ENCODE data around the gene PRPF40A. TPM values are rescaled to one million over a fixed set of nuclear protein-coding genes. Genes with fewer than 3 reads are reported as not detected.

PRPF40A gene
- total RNA-seq, 1 donor from 2014 or later = 131 TPM

DNA sequence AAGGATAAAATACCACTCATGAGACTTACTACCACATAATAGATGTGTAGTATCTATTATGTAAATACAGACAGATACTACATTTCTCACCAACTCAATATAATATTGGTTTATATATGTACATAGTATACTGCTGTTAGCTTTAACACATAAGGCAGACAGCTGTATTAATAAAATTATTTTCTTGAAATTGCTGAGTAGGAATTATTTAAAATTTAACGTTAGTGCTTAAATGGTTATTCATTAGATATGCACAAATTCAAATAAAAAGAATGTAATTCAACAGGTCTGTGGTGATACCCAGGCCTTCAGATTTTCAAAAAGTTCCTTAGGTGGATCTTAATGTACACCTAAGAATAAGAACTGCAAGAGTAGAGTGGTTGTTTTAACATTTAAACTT, 59.0 kb downstream of the PRPF40A start:
- no peak for DNase-seq (ENCODE audit: low read depth)
- Histone ChIP-seq H3K27ac (ENCODE audit: low read depth, low read length) (no peak overlapping the region), H2AFZ (ENCODE audit: low read depth, low read length) (no peak overlapping the region), H4K20me1 (ENCODE audit: insufficient read depth, low read length) (no peaks in the 10 kb centered on the region), H3K4me2 (ENCODE audit: low read length) (no peak overlapping the region), H3K9ac (ENCODE audit: low read length) (no peak overlapping the region), H3K27me3 (ENCODE audit: insufficient read depth, low read length) (no peaks in the 10 kb centered on the region), H3K4me1 (ENCODE audit: insufficient read depth, low read length) (no peaks in the 10 kb centered on the region), H3K36me3 (ENCODE audit: insufficient read depth, low read length) (peaks cover 50% of the 10 kb centered on the region), H3K4me3 (ENCODE audit: insufficient read depth, low read depth, low read length) (no peak overlapping the region), H3K79me2 (ENCODE audit: insufficient read depth, low read length) (no peaks in the 10 kb centered on the region), H3K9me3 (ENCODE audit: insufficient read depth, low read depth, low read length) (no peaks in the 10 kb centered on the region)
- FAIRE-seq = no peak
- H3K9me3 Mint-ChIP-seq (ENCODE audit: unreplicated experiment) = no peaks in the 10 kb centered on the region
- H3K4me3 Mint-ChIP-seq (ENCODE audit: unreplicated experiment) = no peak overlapping the region
- H3K27ac Mint-ChIP-seq (ENCODE audit: unreplicated experiment) = no peak overlapping the region
- H3K27me3 Mint-ChIP-seq (ENCODE audit: low read depth, unreplicated experiment) = no peaks in the 10 kb centered on the region
- TF ChIP-seq, protein P1, sequence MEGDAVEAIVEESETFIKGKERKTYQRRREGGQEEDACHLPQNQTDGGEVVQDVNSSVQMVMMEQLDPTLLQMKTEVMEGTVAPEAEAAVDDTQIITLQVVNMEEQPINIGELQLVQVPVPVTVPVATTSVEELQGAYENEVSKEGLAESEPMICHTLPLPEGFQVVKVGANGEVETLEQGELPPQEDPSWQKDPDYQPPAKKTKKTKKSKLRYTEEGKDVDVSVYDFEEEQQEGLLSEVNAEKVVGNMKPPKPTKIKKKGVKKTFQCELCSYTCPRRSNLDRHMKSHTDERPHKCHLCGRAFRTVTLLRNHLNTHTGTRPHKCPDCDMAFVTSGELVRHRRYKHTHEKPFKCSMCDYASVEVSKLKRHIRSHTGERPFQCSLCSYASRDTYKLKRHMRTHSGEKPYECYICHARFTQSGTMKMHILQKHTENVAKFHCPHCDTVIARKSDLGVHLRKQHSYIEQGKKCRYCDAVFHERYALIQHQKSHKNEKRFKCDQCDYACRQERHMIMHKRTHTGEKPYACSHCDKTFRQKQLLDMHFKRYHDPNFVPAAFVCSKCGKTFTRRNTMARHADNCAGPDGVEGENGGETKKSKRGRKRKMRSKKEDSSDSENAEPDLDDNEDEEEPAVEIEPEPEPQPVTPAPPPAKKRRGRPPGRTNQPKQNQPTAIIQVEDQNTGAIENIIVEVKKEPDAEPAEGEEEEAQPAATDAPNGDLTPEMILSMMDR (IDR thresholded peaks at IDR 0.05; ENCODE audit: insufficient read depth, low read depth, low read length) = no peak
- no peak for TF ChIP-seq EZH2 (IDR thresholded peaks at IDR 0.05; ENCODE audit: insufficient read depth, low read length)
- peaks cover 7% of the 10 kb centered on the region for H3K4me1 Mint-ChIP-seq (ENCODE audit: low read depth, unreplicated experiment)
- peaks cover 20% of the 10 kb centered on the region for H3K36me3 Mint-ChIP-seq (ENCODE audit: low read depth, unreplicated experiment)

DNA sequence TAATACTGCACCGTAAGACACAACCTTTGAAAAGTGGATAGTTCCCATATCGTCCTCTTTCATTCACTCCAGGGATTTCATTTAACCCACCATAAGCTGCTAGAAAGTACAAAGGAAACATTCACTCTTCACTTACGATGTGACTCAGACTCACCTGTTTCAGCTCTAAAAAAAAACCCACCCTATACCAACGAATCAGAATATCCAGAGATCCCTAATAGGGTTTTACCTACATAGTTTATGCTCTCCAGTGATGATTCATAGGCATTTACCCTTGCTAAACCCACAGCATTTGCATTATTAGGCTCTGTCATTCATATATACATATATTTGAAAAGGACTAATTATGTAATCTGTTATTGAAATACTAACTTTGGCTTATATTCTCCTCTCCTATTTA, 60.2 kb downstream of the PRPF40A start:
- DNase-seq (ENCODE audit: low read depth) = no peak
- Mint-ChIP-seq H3K36me3 (ENCODE audit: low read depth, unreplicated experiment) (peaks cover 18% of the 10 kb centered on the region), H3K4me3 (ENCODE audit: unreplicated experiment) (no peak overlapping the region), H3K27me3 (ENCODE audit: low read depth, unreplicated experiment) (no peaks in the 10 kb centered on the region), H3K27ac (ENCODE audit: unreplicated experiment) (no peak overlapping the region), H3K9me3 (ENCODE audit: unreplicated experiment) (no peaks in the 10 kb centered on the region), H3K4me1 (ENCODE audit: low read depth, unreplicated experiment) (peaks cover 7% of the 10 kb centered on the region)
- H3K27ac ChIP-seq (ENCODE audit: low read depth, low read length) = no peak overlapping the region
- no peak overlapping the region for H3K4me3 ChIP-seq (ENCODE audit: insufficient read depth, low read depth, low read length)
- H3K9ac ChIP-seq (ENCODE audit: low read length) = no peak overlapping the region
- no peak overlapping the region for H3K4me2 ChIP-seq (ENCODE audit: low read length)
- peaks cover 50% of the 10 kb centered on the region for H3K36me3 ChIP-seq (ENCODE audit: insufficient read depth, low read length)
- H4K20me1 ChIP-seq (ENCODE audit: insufficient read depth, low read length) = no peaks in the 10 kb centered on the region
- H3K27me3 ChIP-seq (ENCODE audit: insufficient read depth, low read length) = no peaks in the 10 kb centered on the region
- no peaks in the 10 kb centered on the region for H3K79me2 ChIP-seq (ENCODE audit: insufficient read depth, low read length)
- no peaks in the 10 kb centered on the region for H3K9me3 ChIP-seq (ENCODE audit: insufficient read depth, low read depth, low read length)
- no peaks in the 10 kb centered on the region for H3K4me1 ChIP-seq (ENCODE audit: insufficient read depth, low read length)
- no peak overlapping the region for H2AFZ ChIP-seq (ENCODE audit: low read depth, low read length)
- TF ChIP-seq, protein P1 (IDR thresholded peaks at IDR 0.05; ENCODE audit: insufficient read depth, low read depth, low read length) = no peak
- no peak for TF ChIP-seq EZH2 (IDR thresholded peaks at IDR 0.05; ENCODE audit: insufficient read depth, low read length)
- no peak for FAIRE-seq

DNA sequence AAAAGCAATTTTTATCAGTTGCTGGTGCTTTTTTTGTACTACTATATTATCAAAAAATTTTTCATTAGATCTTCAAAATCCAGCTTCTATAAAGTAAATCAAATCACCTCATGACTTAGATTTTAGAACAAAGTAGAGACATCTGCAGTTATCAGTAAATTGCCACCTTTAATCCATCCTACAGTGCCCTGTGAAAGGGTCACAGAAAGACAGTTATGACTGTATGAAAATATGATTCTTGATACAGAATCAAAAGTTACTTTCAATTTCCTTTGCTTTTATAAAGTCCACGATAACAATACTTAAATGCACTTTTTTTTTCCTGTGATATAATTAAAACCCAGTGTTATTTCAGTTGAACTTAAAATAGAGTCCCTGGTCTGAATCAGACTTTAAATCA, 61.4 kb downstream of the PRPF40A start:
- Histone ChIP-seq H3K4me1 (ENCODE audit: insufficient read depth, low read length) (no peaks in the 10 kb centered on the region), H3K9ac (ENCODE audit: low read length) (no peak overlapping the region), H2AFZ (ENCODE audit: low read depth, low read length) (no peak overlapping the region), H3K27ac (ENCODE audit: low read depth, low read length) (no peak overlapping the region), H3K9me3 (ENCODE audit: insufficient read depth, low read depth, low read length) (no peaks in the 10 kb centered on the region), H3K27me3 (ENCODE audit: insufficient read depth, low read length) (no peaks in the 10 kb centered on the region), H3K36me3 (ENCODE audit: insufficient read depth, low read length) (peaks cover 43% of the 10 kb centered on the region), H3K79me2 (ENCODE audit: insufficient read depth, low read length) (no peaks in the 10 kb centered on the region), H3K4me3 (ENCODE audit: insufficient read depth, low read depth, low read length) (no peak overlapping the region), H3K4me2 (ENCODE audit: low read length) (no peak overlapping the region), H4K20me1 (ENCODE audit: insufficient read depth, low read length) (no peaks in the 10 kb centered on the region)
- H3K27ac Mint-ChIP-seq (ENCODE audit: unreplicated experiment) = no peak overlapping the region
- no peaks in the 10 kb centered on the region for H3K27me3 Mint-ChIP-seq (ENCODE audit: low read depth, unreplicated experiment)
- DNase-seq (ENCODE audit: low read depth) = no peak
- no peaks in the 10 kb centered on the region for H3K9me3 Mint-ChIP-seq (ENCODE audit: unreplicated experiment)
- H3K4me1 Mint-ChIP-seq (ENCODE audit: low read depth, unreplicated experiment) = peaks cover 7% of the 10 kb centered on the region
- H3K4me3 Mint-ChIP-seq (ENCODE audit: unreplicated experiment) = no peak overlapping the region
- peaks cover 16% of the 10 kb centered on the region for H3K36me3 Mint-ChIP-seq (ENCODE audit: low read depth, unreplicated experiment)
- no peak for TF ChIP-seq EZH2 (IDR thresholded peaks at IDR 0.05; ENCODE audit: insufficient read depth, low read length)
- TF ChIP-seq, protein P1 (IDR thresholded peaks at IDR 0.05; ENCODE audit: insufficient read depth, low read depth, low read length) = no peak
- peak; percentile 70 for FAIRE-seq

All from astrocyte (in vitro differentiated cells and primary cell).